ENCODE data around the gene HEPHL1.
A peak's percentile ranks its signal among the peaks of the same experiment; 100 is the strongest.
"Not testable (repeated sequence)": the region's sequence is repeated elsewhere in the genome, so short reads cannot be mapped to it uniquely, and the experiment has no call there.

HEPHL1 gene

GRCh38 chr11:94151903-94152677 lies 130.9 kb downstream of the HEPHL1 start:
- peak; percentile 22 for DNase-seq

DNA sequence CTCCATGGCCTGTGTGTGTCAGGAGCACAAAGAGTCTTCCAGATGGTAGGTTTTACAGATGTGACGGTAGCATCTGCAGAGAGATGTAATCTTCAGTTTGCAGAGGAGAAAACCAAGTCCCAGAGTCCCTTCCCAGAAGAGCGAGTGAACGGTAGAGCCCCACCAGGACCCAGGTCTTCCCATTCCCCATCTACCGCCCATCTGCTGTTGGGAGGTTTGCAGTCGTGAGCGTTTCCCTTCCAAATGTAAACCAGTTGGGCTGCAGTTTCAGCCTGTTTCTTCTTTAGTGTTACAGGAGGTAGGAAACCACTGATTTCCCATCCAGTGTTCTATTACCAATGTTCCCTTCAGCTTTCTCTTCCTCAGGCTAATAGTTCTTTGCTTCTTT lies 131.5 kb downstream of the HEPHL1 start:
- DNase-seq, result no peak

- DNase-seq, result no peak
These were observed 132.2 kb downstream of the HEPHL1 start for GRCh38 chr11:94153320-94153719.

- no peak for DNase-seq
These were observed 133.1 kb downstream of the HEPHL1 start for GRCh38 chr11:94154095-94154856.

DNA sequence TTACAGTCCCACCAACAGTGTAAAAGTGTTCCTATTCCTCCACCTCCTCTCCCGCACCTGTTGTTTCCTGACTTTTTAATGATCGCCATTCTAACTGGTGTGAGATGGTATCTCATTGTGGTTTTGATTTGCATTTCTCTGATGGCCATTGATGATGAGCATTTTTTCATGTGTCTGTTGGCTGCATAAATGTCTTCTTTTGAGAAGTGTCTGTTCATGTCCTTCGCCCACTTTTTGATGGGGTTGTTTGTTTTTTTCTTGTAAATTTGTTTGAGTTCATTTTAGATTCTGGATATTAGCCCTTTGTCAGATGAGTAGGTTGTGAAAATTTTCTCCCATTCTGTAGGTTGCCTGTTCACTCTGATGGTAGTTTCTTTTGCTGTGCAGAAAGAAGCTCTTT lies 136.2 kb downstream of the HEPHL1 start:
- not testable (repeated sequence) for DNase-seq
